ENCODE measurements around the gene SPATA24. TPM values are rescaled to one million over a fixed set of nuclear protein-coding genes. Genes with fewer than 3 reads are reported as not detected.
A peak's percentile ranks its signal among the peaks of the same experiment; 100 is the strongest.

SPATA24 gene
- total RNA-seq, 1 experiment from 2014 or later: 3.1 TPM

DNA sequence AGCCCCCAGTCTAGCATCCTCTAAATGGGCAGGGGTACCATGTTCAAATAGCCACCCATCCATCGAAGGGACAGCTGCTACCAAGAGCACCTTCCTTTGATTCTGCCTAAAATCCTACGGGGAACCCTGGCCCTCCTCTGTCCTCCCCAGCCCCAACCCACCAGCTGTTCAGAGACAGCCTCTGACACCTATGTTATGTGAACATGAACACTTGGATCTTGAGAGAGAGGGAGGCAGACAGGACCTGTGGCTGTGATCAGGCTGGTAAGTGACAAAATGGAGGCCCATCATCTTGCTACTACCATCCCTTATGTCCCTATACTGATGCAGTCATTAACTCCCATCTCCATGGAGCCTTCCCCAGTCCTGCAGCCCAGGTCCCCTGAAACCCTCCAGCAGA is 29.0 kb downstream of the SPATA24 start:
- ChIA-PET POLR2A (interaction anchor here (1.2 kb wide), 1 partner anchor 33 kb away, joined by 5 read pairs; no protein-coding TSS in a partner anchor), CTCF (no interaction called here), RAD21 (ENCODE audit: low non-redundant PET in 1 of 2, low total read pairs in 2 of 2, uncharacterized antibody in 2 of 2, unreplicated experiment in 2 of 2) (no interaction called here)
- no peak for TF ChIP-seq CBX3 (IDR thresholded peaks at IDR 0.05; ENCODE audit: low read depth)
- TF ChIP-seq TCF7L2 (IDR thresholded peaks at IDR 0.05; ENCODE audit: borderline replicate concordance, extremely low read depth, insufficient read depth, insufficient read length): no peak
- TF ChIP-seq, protein P1, sequence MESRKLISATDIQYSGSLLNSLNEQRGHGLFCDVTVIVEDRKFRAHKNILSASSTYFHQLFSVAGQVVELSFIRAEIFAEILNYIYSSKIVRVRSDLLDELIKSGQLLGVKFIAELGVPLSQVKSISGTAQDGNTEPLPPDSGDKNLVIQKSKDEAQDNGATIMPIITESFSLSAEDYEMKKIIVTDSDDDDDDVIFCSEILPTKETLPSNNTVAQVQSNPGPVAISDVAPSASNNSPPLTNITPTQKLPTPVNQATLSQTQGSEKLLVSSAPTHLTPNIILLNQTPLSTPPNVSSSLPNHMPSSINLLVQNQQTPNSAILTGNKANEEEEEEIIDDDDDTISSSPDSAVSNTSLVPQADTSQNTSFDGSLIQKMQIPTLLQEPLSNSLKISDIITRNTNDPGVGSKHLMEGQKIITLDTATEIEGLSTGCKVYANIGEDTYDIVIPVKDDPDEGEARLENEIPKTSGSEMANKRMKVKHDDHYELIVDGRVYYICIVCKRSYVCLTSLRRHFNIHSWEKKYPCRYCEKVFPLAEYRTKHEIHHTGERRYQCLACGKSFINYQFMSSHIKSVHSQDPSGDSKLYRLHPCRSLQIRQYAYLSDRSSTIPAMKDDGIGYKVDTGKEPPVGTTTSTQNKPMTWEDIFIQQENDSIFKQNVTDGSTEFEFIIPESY (IDR thresholded peaks at IDR 0.05; ENCODE audit: extremely low read depth, insufficient replicate concordance, low read length): no peak
- no peak for TF ChIP-seq ZNF274 (IDR thresholded peaks at IDR 0.05; ENCODE audit: low read depth, low read length)
- TF ChIP-seq CTCF (IDR thresholded peaks at IDR 0.05 in 2 of 3, conservative IDR thresholded peaks at IDR 0.05 in 1 of 3; ENCODE audit: borderline replicate concordance in 1 of 3, insufficient read depth in 1 of 3, low read depth in 2 of 3, low read length in 2 of 3): no peak
- no peak for TF ChIP-seq YY1 (IDR thresholded peaks at IDR 0.05; ENCODE audit: extremely low read depth, insufficient replicate concordance, low read depth, low read length)
- TF ChIP-seq POLR2AphosphoS5 (IDR thresholded peaks at IDR 0.05; ENCODE audit: low read depth, low read length): no peak
- TF ChIP-seq POLR2A (IDR thresholded peaks at IDR 0.05; ENCODE audit: borderline replicate concordance, extremely low read depth, insufficient read depth, insufficient read length): no peak
- no peak for TF ChIP-seq EZH2phosphoT487 (IDR thresholded peaks at IDR 0.05; ENCODE audit: borderline replicate concordance)
- TF ChIP-seq FOSL1 (IDR thresholded peaks at IDR 0.05; ENCODE audit: low read depth): no peak
- no peak for TF ChIP-seq SRF (IDR thresholded peaks at IDR 0.05; ENCODE audit: low read depth)
- TF ChIP-seq ZFX (IDR thresholded peaks at IDR 0.05): no peak
- TF ChIP-seq EZH2 (IDR thresholded peaks at IDR 0.05): no peak
- TF ChIP-seq, protein P2, sequence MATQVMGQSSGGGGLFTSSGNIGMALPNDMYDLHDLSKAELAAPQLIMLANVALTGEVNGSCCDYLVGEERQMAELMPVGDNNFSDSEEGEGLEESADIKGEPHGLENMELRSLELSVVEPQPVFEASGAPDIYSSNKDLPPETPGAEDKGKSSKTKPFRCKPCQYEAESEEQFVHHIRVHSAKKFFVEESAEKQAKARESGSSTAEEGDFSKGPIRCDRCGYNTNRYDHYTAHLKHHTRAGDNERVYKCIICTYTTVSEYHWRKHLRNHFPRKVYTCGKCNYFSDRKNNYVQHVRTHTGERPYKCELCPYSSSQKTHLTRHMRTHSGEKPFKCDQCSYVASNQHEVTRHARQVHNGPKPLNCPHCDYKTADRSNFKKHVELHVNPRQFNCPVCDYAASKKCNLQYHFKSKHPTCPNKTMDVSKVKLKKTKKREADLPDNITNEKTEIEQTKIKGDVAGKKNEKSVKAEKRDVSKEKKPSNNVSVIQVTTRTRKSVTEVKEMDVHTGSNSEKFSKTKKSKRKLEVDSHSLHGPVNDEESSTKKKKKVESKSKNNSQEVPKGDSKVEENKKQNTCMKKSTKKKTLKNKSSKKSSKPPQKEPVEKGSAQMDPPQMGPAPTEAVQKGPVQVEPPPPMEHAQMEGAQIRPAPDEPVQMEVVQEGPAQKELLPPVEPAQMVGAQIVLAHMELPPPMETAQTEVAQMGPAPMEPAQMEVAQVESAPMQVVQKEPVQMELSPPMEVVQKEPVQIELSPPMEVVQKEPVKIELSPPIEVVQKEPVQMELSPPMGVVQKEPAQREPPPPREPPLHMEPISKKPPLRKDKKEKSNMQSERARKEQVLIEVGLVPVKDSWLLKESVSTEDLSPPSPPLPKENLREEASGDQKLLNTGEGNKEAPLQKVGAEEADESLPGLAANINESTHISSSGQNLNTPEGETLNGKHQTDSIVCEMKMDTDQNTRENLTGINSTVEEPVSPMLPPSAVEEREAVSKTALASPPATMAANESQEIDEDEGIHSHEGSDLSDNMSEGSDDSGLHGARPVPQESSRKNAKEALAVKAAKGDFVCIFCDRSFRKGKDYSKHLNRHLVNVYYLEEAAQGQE (IDR thresholded peaks at IDR 0.05; ENCODE audit: low read depth): no peak
- TF ChIP-seq ATF3 (IDR thresholded peaks at IDR 0.05): no peak
- TF ChIP-seq EGR1 (IDR thresholded peaks at IDR 0.05; ENCODE audit: low read depth): no peak
- TF ChIP-seq RAD21 (IDR thresholded peaks at IDR 0.05; ENCODE audit: low read depth): no peak
- peaks cover 2 to 13% of the 10 kb centered on the region in 2 experiments; a peak in 2 of 4 replicates for H3K36me3 ChIP-seq (ENCODE audit: control insufficient read depth in 1 of 2, insufficient read depth in 2 of 2, low read length in 2 of 2)
- H3K4me1 ChIP-seq (ENCODE audit: control insufficient read depth in 1 of 2, insufficient read depth in 2 of 2, low read length in 2 of 2): peaks cover 28 to 29% of the 10 kb centered on the region in 2 experiments
- BruUV-seq (replicated peaks): no TSS peak
- no peaks in the 10 kb centered on the region for H3K27me3 ChIP-seq (ENCODE audit: insufficient read depth, low read length)
- no peaks in the 10 kb centered on the region for H4K20me1 ChIP-seq (ENCODE audit: insufficient read depth)
- intact Hi-C loops (cut with micrococcal nuclease): loop anchor here (10.0 kb wide), 1 partner anchor 180 kb away; the partner anchor contains the start of gene SIL1
- no peak for ATAC-seq
- H3K27ac ChIP-seq (ENCODE audit: low read depth, low read length): 0 out of 2 replicates have a peak overlapping the region, but pooled peaks have one; percentile 68
- DNase-seq (ENCODE audit: low read depth, low spot score): no peak
- no peaks in the 10 kb centered on the region for H3K9me3 ChIP-seq (ENCODE audit: control insufficient read depth in 1 of 2, insufficient read depth in 1 of 2, low read depth in 1 of 2, low read length in 2 of 2)
- no peaks in the 10 kb centered on the region for H3K9me2 ChIP-seq (ENCODE audit: insufficient read depth)
- H2AFZ ChIP-seq (ENCODE audit: low read depth, low read length, poor library complexity, severe bottlenecking): no peak overlapping the region
- no peak overlapping the region for H3K9ac ChIP-seq (ENCODE audit: low read length)
- no peaks in the 10 kb centered on the region for H3K79me2 ChIP-seq (ENCODE audit: insufficient read depth, low read length)
- no peak overlapping the region for H3K4me3 ChIP-seq (replicated peaks in 1 of 2; ENCODE audit: low read depth in 1 of 2, low read length in 2 of 2)
- no peak overlapping the region for H3K4me2 ChIP-seq (ENCODE audit: low read length)
